Keratinocyte (primary cell): ENCODE results near the gene LAS1L. TPM values are rescaled to one million over a fixed set of nuclear protein-coding genes. Genes with fewer than 3 reads are reported as not detected.

ENCODE experiments used
- DNase-seq: peaks from one replicate; pipeline ENCODE4 v3.0.0-alpha.2; 2011; ENCODE audit warnings: low read depth, missing footprints, low spot score
- FAIRE-seq: peaks from 2 replicates; lab custom pipeline; 2011; peaks lifted over from hg19 to GRCh38; lab: Jason Lieb, UNC
- H2AFZ ChIP-seq: 2 replicates; pipeline ENCODE4 v1.6.0; 2012; ENCODE audit warnings: low read length, control low read depth, inconsistent platforms; ENCODE audit not compliant: control insufficient read depth
- H3K27ac ChIP-seq: 2 replicates; pipeline ENCODE4 v1.5.1; 2011; ENCODE audit warnings: low read length; ENCODE audit not compliant: control insufficient read depth, insufficient read depth
- H3K27me3 ChIP-seq: 3 replicates; pipeline ENCODE4 v1.6.0; 2011; ENCODE audit warnings: low read length; ENCODE audit not compliant: control insufficient read depth, insufficient read depth; ENCODE audit errors: extremely low read depth
- H3K36me3 ChIP-seq, 2 experiments: 2 replicates in 1 of 2; 3 replicates in 1 of 2; pipeline ENCODE4 v1.5.1; 2011; ENCODE audit warnings: low read length in 2 of 2, mild to moderate bottlenecking in 1 of 2; ENCODE audit not compliant: control insufficient read depth in 2 of 2, insufficient read depth in 2 of 2; ENCODE audit errors: extremely low read depth in 1 of 2
- H3K4me1 ChIP-seq: 3 replicates; pipeline ENCODE4 v1.5.1; 2011; ENCODE audit warnings: low read length; ENCODE audit not compliant: control insufficient read depth, insufficient read depth; ENCODE audit errors: extremely low read depth
- H3K4me2 ChIP-seq: 3 replicates; pipeline ENCODE4 v1.6.0; 2011; ENCODE audit warnings: low read depth, low read length; ENCODE audit not compliant: control insufficient read depth, insufficient read depth; ENCODE audit errors: extremely low read depth
- H3K4me3 ChIP-seq, 3 experiments: fragments of 200-600 bp in 1 of 3; sonication (generic) in 1 of 3; 2 replicates in 2 of 3; 3 replicates in 1 of 3; pipeline ENCODE4 v1.5.1; 2011 to 2016; ENCODE audit warnings: low read length in 3 of 3, mild to moderate bottlenecking in 3 of 3, control low read depth in 2 of 3, inconsistent platforms in 1 of 3, low read depth in 1 of 3, mixed read lengths in 1 of 3, mixed run types in 1 of 3, moderate library complexity in 1 of 3; ENCODE audit not compliant: control insufficient read depth in 2 of 3, insufficient read depth in 2 of 3; ENCODE audit errors: extremely low read depth in 1 of 3
- H3K79me2 ChIP-seq: 2 replicates; pipeline ENCODE4 v1.6.0; 2012; ENCODE audit warnings: low read length; ENCODE audit not compliant: control insufficient read depth, insufficient read depth
- H3K9ac ChIP-seq: 3 replicates; pipeline ENCODE4 v1.6.0; 2011; ENCODE audit warnings: low read length; ENCODE audit not compliant: control insufficient read depth, insufficient read depth; ENCODE audit errors: extremely low read depth
- H3K9me1 ChIP-seq: 3 replicates; pipeline ENCODE4 v1.6.0; 2011; ENCODE audit warnings: low read length; ENCODE audit not compliant: control insufficient read depth, insufficient read depth; ENCODE audit errors: extremely low read depth
- H3K9me3 ChIP-seq: 2 replicates; pipeline ENCODE4 v1.5.1; 2012; ENCODE audit warnings: low read depth, low read length; ENCODE audit not compliant: control insufficient read depth
- H4K20me1 ChIP-seq: 3 replicates; pipeline ENCODE4 v1.6.0; 2011; ENCODE audit warnings: low read length; ENCODE audit not compliant: control insufficient read depth, insufficient read depth; ENCODE audit errors: extremely low read depth
- EZH2 ChIP-seq: IDR thresholded peaks from one replicate; pipeline ENCODE4 v1.6.1; 2012; ENCODE audit warnings: inconsistent platforms, mild to moderate bottlenecking, low read length, moderate library complexity
- dilution Hi-C: fragments of 300-500 bp; cut with MboI; formaldehyde crosslinking; loops from one replicate; pipeline ENCODE4 v1.7.0; 2020; ENCODE audit warnings: low sequenced_read_pairs; ENCODE audit not compliant: extremely low pct_ligation_motif_present
- polyA plus RNA-seq, 5 experiments: library from polyadenylated mRNA; depleted of rRNA in 3 of 5; stranded (reverse) in 3 of 5; stranded (forward) in 1 of 5; unstranded in 1 of 5; fragments of >200 nt; gene quantifications; 1 replicate in 1 of 5; 2 replicates in 3 of 5; 3 replicates in 1 of 5; pipeline versions ENCODE4 v1.2.1 to v1.2.3, GENCODE V29; 2011 to 2012; ENCODE audit warnings: missing spikeins in 2 of 5, low read depth in 1 of 5, low replicate concordance in 1 of 5
- TF ChIP-seq, protein P1 (sequence below), 3 experiments: IDR thresholded peaks in 1 of 3; conservative IDR thresholded peaks in 1 of 3; optimal IDR thresholded peaks in 1 of 3; 2 replicates in 2 of 3; 3 replicates in 1 of 3; pipeline versions ENCODE3 to v1.5.1; 2011; ENCODE audit warnings: low read length in 3 of 3, mild to moderate bottlenecking in 3 of 3, moderate library complexity in 2 of 3, control low read depth in 1 of 3, inconsistent platforms in 1 of 3; ENCODE audit not compliant: insufficient read depth in 2 of 3; ENCODE audit errors: extremely low read depth in 1 of 3

LAS1L gene
- polyA plus RNA-seq, 1 donor (not counting 4 experiments of a cell fraction or from before 2014, with no cell fraction given), result 44.8 TPM

DNA sequence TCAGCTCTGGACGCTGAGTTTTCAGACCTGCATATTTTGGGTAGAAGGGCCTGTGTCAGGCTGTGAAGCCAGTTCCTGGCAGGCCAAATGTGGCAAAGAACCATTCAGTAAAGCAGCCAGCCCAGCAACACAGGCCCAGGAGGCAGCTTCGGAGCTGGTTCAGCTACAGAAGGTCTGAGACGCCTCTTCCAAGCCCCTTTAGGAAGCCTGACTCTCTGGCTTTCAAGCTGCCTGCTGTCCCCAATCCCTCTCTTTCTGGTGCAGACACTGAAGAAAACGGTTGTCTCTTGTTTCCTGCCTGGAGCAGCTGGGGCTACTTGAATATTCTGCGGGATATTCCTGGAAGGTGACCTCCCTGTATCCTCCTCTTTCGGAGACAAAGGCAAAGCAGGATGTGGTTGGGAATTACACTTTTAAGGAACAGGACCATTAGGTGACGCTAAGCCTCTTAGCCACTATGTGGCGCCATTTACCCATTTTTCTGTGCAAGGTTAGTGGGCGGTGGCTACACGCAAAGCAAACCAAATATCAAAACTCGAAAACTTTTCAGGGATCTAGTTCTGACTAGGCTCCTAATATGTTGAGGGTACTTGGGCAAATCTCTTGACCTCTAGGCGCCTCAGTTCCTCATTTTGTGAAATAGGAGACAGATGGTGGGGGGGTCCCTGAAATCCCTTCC lies 47.2 kb upstream of the LAS1L start:
- Histone ChIP-seq H3K27ac (no peak overlapping the region), H3K9me3 (no peaks in the 10 kb centered on the region), H3K27me3 (no peaks in the 10 kb centered on the region), H3K4me1 (peaks cover 4% of the 10 kb centered on the region), H3K9ac (no peak overlapping the region), H3K79me2 (no peaks in the 10 kb centered on the region), H3K9me1 (no peaks in the 10 kb centered on the region), H4K20me1 (no peaks in the 10 kb centered on the region), H3K36me3 (no peaks in the 10 kb centered on the region), H2AFZ (no peak overlapping the region), H3K4me2 (no peak overlapping the region), H3K4me3 (no peak overlapping the region)
- FAIRE-seq (peak; percentile 77), DNase-seq (no peak)
- no peak for TF ChIP-seq EZH2
- TF ChIP-seq, protein P1, sequence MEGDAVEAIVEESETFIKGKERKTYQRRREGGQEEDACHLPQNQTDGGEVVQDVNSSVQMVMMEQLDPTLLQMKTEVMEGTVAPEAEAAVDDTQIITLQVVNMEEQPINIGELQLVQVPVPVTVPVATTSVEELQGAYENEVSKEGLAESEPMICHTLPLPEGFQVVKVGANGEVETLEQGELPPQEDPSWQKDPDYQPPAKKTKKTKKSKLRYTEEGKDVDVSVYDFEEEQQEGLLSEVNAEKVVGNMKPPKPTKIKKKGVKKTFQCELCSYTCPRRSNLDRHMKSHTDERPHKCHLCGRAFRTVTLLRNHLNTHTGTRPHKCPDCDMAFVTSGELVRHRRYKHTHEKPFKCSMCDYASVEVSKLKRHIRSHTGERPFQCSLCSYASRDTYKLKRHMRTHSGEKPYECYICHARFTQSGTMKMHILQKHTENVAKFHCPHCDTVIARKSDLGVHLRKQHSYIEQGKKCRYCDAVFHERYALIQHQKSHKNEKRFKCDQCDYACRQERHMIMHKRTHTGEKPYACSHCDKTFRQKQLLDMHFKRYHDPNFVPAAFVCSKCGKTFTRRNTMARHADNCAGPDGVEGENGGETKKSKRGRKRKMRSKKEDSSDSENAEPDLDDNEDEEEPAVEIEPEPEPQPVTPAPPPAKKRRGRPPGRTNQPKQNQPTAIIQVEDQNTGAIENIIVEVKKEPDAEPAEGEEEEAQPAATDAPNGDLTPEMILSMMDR (optimal IDR thresholded peaks at IDR 0.05 in 1 of 3, IDR thresholded peaks at IDR 0.05 in 1 of 3, conservative IDR thresholded peaks at IDR 0.05 in 1 of 3; ENCODE audit: extremely low read depth in 1 of 3, insufficient read depth in 2 of 3, low read length in 3 of 3), result peak; percentile 65 to 87 (median 76)
- dilution Hi-C loops, result no loop called here

DNA sequence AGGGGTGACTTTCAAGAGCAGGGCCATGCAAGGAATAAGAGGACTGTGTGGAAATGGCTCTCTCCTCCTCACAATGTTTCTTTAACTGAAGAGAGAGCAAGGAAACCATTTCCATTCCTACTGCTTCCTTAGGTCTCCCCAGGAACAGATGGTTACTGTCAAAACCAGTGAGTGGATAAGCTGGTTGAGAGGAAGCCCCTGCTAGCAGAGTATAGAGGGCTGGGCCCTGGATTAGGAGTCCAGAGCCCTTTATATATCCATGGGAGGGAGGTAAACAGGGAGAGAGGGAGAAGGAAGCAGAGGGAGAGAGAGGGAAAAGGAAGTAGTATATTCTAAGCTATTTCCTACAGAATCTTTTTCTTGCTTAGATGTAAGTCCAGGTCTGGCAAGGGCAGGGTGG lies 43.8 kb upstream of the LAS1L start:
- FAIRE-seq, result no peak
- no peak for TF ChIP-seq EZH2
- TF ChIP-seq, protein P1 (optimal IDR thresholded peaks at IDR 0.05 in 1 of 3, IDR thresholded peaks at IDR 0.05 in 1 of 3, conservative IDR thresholded peaks at IDR 0.05 in 1 of 3; ENCODE audit: extremely low read depth in 1 of 3, insufficient read depth in 2 of 3, low read length in 3 of 3), result no peak
- dilution Hi-C loops, result no loop called here

More for the DNA sequence above, 43.8 kb upstream of the LAS1L start:
- H3K9me1 ChIP-seq, result no peaks in the 10 kb centered on the region
- no peaks in the 10 kb centered on the region for H4K20me1 ChIP-seq
- H3K36me3 ChIP-seq, result no peaks in the 10 kb centered on the region
- no peaks in the 10 kb centered on the region for H3K79me2 ChIP-seq
- no peak for DNase-seq
- no peak overlapping the region for H3K27ac ChIP-seq
- no peak overlapping the region for H3K4me3 ChIP-seq
- peaks cover 4% of the 10 kb centered on the region for H3K4me1 ChIP-seq
- no peaks in the 10 kb centered on the region for H3K9me3 ChIP-seq
- no peak overlapping the region for H3K9ac ChIP-seq
- no peak overlapping the region for H2AFZ ChIP-seq
- H3K27me3 ChIP-seq, result no peaks in the 10 kb centered on the region
- H3K4me2 ChIP-seq, result no peak overlapping the region
